HFF-Myc (cell line): ENCODE measurements around the gene P2RX4.

ENCODE experiments used
- DNase-seq: peaks from one replicate; pipeline ENCODE4 v3.0.0-alpha.2; 2011; ENCODE audit warnings: low read depth; ENCODE audit errors: extremely low read depth
- H3K4me3 ChIP-seq: replicated peaks from 2 replicates; pipeline ENCODE4 v1.5.1; 2011; ENCODE audit warnings: low read depth, mild to moderate bottlenecking, control low read depth, low read length
- CTCF ChIP-seq: IDR thresholded peaks from 2 replicates; pipeline ENCODE4 v1.5.1; 2012; ENCODE audit warnings: mild to moderate bottlenecking, low read depth, low read length, control low read depth; ENCODE audit errors: missing control alignments

Gene P2RX4

GRCh38 chr12:121245031-121245430, 35.1 kb downstream of the P2RX4 start:
- DNase-seq: no peak
- TF ChIP-seq CTCF: no peak
- H3K4me3 ChIP-seq: no peak overlapping the region

- H3K4me3 ChIP-seq: no peak overlapping the region
- no peak for TF ChIP-seq CTCF
- DNase-seq: no peak
These were observed 36.0 kb downstream of the P2RX4 start for GRCh38 chr12:121245951-121246350.

- no peak for TF ChIP-seq CTCF
- no peak for DNase-seq
- no peak overlapping the region for H3K4me3 ChIP-seq
These were observed 37.1 kb downstream of the P2RX4 start for GRCh38 chr12:121246893-121247557.

GRCh38 chr12:121248622-121249021, 38.7 kb downstream of the P2RX4 start:
- DNase-seq: no peak
- TF ChIP-seq CTCF: no peak
- no peak overlapping the region for H3K4me3 ChIP-seq

DNA sequence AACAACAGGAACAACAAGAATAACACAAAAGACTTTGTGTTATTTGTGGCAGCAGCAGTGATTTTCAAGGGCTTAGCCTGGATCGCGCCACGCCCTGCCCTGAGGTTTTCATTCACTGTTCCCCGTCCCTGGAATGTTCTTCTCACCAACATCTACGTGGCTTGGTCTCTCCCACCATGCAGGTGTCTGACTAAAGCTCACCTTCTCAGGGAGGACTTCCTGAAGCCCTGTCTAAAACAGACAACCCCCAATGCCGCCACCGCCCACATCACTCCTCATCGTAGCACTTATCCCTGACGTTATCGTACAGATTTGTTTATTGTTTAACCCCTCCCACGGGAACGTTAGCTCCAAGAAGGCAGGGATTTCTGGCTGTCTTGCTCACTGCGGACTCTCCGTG, 40.4 kb downstream of the P2RX4 start:
- no peak for TF ChIP-seq CTCF
- no peak for DNase-seq

DNA sequence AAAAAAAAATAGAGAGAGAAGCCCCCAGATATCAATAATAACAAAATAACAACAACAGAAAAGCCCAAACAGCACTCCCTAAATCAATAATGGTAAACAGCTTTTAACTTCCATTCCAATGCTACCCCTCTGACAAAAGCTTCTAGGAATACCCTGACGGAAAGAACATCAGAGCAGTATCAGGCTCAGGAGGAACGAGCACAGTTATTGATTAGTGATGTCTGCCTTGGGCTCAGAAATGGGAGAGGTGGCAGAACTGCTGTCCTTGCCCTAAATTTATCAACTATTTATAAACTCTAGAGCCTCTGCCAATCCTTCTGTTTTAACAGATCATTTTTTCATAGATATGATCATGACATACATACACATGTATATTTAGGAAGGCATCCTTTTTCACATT, 41.9 kb downstream of the P2RX4 start:
- no peak overlapping the region for H3K4me3 ChIP-seq
- no peak for DNase-seq
- no peak for TF ChIP-seq CTCF

More for the DNA sequence above, 40.4 kb downstream of the P2RX4 start:
- no peak overlapping the region for H3K4me3 ChIP-seq

DNA sequence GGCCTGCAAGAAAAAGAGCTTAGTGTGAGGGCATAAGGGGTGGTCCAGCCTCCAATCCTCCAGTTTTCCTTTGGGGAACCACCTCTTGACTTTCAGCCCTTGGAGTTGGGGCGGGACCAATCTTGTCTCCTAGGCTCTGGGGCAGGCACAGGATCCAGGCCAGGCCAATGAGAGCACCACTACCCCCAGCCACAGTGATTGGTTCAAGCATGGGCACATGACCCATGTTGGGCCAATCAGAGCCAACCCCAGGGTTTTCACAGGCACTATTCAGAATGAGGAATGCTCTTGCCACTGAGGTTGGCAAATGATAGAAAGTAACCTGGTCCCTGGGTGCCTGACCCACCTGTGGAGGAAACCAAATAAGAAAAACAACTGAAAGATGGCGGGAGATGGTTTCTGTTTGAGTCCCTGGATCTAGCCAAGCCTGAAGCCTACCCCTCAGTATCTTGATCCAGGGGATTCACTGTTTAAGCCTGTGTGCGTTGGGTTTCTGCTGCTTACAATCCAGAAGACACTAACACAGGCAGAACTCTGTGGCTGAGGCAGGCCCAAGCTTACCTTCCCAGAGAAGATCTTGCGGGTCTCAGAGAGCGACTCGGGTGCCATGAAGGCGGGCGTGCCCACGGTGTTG, 42.9 kb downstream of the P2RX4 start:
- DNase-seq: no peak
- no peak for TF ChIP-seq CTCF
- no peak overlapping the region for H3K4me3 ChIP-seq
